8988T (cell line): ENCODE measurements around the gene SNTG2.
"Not testable (repeated sequence)": the region's sequence is repeated elsewhere in the genome, so short reads cannot be mapped to it uniquely, and the experiment has no call there.

Source experiments
- DNase-seq: peaks from one replicate; pipeline ENCODE4 v3.0.0; 2011

Gene SNTG2

DNA sequence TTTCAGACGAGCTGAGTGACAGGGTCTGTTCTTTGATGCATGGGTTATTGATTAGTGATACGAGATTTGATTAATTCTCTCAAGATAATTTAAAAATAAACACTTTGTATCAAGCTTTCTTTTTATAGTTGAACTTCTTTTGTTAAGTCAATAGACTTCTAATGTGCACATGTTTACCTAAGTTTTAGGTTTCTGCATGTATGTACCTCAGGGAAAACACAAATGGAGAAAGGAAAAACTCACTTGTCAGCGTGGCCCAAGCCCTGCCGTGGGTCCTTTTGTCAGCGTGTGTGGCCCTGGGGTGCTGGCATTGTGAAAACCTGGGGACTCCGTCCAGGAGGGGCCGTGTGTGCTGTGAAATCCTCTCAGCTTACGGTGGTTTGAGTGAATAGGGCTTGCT, 153.7 kb downstream of the SNTG2 start:
- DNase-seq, result no peak

DNA sequence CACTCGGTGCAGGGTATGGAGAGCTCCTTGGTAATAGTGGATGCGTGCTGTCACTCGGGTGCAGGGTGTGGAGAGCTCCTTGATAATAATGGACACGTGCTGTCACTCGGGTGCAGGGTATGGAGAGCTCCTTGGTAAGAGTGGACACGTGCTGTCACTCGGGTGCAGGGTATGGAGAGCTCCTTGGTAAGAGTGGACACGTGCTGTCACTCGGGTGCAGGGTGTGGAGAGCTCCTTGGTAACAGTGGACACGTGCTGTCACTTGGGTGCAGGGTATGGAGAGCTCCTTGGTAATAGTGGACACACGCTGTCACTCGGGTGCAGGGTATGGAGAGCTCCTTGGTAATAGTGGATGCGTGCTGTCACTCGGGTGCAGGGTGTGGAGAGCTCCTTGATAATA, 155.7 kb downstream of the SNTG2 start:
- not testable (repeated sequence) for DNase-seq

DNA sequence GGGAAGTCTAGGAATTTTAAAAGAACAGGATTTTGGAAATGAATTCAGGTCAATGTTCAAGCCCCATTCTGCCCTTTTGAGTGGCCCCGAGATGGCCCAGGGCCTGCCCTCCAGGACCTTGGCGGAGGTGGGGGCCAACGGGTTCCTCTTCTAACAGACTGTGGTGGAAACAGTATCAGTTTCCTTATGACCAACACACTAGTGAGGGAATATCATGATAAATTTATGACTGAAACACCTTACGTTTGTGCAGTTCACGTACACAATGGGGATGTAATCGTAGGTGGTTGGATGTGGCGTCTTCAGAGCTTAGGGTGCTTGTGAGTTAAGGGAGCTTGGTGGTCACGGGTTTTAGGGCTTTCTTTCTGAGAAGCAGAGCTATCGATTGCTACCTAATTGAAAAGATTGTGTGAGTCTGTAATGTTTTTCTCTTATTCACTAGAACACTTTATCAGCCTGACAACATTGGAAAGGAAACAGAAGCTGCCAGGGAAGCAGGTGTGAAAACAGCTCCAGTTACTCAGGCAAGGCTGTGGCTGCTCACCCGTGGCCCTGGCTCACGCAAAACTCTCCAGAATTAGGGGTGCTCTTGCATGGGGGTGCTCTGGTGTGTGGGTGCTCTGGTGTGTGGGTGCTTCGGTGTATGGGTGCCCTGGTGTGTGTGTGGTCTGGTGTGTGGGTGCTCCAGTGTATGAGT, 165.3 kb downstream of the SNTG2 start:
- DNase-seq, result no peak

DNA sequence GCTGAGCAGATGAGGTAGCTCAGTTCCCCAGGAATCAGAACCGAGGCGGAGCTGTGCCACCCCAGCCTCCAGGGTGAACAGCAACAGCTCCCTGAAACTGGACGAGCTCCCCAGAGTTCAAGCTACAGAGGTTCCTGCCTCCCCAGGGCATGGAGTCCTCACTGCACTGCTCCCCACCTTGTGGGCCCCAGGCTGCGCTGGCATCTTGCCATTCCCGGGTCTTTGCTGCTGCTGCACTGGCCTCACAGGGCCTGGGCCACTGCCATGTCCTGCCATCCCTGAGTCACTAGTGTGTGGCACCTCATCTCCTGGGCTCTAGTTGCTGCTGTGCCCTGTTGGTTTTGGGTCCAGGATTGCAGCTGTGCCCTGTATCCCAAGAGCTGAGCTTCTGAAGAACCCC, 166.9 kb downstream of the SNTG2 start:
- no peak for DNase-seq

DNA sequence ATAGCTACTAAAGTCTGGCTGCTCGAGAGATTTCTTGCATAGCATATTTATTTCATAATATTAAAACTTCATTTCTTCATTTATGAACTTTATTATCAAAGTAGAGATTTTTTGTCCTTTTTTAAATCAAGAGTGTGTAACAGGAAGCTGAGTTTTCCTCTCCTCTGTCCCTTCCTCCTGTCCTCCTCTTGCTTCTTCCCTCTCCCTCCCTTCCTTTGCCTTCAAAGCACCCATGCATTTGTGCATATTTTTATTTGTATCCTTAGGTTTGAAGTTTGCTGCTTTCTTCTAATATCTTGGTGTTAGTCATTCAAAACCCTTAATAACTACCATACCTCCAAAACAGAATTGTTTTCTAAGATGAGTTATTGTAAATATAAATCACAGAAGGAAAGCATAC, 174.6 kb downstream of the SNTG2 start:
- no peak for DNase-seq

DNA sequence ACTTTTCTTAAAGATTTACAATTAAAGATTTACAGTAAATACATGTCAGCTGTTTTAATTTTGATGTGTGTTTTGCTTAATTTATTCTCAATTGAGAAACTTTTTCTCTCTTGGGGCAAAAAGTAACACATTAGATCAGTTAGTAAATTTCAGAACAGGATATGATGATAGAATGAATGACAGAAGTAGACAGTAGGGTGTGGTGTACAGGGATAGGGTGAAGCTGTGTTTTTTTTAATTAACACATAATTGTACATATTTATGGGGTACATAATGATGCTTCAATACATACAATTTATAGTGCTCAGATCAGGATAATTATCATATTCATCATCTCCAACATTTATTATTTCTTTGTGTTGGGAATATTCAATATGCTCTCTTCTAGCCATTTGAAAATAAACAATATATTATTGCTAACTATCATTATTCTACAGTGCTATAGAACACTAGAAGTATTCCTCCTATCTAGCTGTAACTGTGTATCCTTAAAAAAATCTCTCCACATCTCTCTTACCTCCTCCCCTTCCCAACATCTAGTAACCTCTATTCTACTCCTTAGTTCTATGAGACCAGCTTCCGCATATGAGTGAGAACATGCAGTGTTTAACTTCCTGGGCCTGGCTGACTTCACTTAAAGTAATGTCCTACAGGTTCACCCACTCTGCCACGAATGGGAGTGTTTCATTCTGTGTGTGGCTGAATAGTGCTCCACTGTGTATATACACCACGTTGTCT, 175.2 kb downstream of the SNTG2 start:
- no peak for DNase-seq

DNA sequence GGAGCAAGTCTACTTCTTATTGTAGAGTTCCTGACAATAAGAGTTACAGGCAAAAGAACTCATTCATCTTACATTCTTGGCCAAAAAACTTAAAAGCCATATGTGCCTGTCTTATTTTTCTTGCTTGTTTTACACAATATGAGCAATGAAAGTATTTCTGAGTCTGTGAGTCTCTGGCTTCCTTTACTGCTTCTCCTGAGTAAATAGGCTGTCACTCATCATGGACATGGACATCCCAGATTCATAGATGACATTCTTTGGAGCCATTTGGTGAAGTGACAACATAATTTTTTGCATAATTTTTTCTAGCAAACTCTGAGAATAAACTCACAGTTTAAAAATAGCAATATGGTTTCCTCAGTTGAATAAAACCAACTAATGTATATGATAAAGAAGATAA, 179.3 kb downstream of the SNTG2 start:
- DNase-seq, result no peak

DNA sequence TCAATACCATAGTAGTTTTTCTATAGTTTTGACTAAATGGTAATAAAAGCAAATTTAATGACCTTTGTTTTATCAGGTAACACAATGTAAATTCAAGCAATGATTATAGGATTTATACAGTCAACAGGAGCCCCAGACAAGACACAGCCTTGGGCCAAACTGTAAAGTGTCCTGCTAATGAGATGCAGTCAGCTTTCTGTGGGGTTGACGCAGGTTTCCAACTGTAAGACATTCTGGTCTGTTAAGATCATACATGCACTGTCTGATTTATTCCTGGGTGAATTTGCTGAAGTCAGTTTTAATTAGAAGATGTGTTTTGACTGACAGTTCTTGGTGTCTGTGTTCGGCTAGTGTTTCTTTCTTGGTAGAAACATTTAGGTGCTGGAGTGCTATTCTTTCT, 180.3 kb downstream of the SNTG2 start:
- no peak for DNase-seq

DNA sequence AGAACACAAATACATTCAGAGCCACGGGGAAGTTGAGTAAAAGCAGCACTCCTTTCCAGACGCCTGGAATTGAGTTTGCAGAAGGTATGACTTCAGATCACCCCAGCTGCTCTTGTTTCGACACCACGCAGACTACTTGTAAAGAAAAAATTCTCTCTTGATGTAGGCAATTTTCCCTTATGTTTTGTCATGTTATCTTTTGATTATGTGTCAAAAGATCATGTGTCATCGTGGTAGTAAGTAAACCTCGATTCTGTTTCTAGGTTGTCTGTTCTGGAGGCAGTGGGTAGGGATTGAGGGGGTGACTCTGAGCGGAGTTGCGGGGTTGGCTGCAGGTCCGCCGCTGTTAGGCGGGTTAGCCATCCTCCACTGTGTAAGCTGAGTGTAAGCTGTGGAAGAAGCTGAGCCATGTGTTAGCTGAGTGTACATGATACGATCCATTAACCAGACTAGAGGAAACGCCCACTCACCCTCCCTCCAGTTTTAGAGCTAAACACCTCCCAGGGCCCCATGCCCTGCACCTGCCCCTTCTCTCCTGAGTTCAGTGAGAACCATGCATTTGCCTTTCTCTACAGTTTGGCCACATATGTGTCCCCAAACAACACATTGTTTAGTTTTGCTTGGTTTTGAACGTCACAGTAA, 181.8 kb downstream of the SNTG2 start:
- no peak for DNase-seq

DNA sequence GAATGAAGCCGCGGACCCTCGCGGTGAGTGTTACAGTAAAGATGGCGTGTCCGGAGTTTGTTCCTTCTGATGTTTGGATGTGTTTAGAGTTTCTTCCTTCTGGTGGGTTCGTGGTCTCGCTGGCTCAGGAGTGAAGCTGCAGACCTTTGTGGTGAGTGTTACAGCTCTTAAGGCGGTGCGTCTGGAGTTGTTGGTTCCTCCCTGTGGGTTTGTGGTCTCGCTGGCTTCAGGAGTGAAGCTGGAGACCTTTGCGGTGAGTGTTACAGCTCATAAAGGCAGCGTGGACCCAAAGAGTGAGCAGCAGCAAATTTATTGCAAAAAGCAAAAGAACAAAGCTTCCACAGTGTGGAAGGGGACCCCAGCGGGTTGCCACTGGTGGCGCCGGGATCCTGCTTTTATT, 183.2 kb downstream of the SNTG2 start:
- DNase-seq, result not testable (repeated sequence)

DNA sequence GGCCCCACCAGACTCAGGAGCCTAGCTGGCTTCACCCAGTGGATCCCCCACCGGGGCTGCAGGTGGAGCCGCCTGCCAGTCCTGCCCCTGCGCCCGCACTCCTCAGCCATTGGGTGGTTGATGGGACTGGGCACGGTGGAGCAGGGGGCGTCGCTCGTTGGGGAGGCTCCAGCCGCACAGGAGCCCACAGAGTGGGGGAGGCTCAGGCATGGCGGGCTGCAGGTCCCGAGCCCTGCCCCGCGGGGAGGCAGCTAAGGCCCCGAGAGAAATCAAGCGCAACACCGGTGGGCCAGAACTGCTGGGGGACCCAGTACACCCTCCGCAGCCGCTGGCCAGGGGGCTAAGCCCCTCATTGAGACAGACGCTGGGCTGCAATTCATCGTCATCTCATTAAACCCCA, 184.0 kb downstream of the SNTG2 start:
- DNase-seq, result no peak

DNA sequence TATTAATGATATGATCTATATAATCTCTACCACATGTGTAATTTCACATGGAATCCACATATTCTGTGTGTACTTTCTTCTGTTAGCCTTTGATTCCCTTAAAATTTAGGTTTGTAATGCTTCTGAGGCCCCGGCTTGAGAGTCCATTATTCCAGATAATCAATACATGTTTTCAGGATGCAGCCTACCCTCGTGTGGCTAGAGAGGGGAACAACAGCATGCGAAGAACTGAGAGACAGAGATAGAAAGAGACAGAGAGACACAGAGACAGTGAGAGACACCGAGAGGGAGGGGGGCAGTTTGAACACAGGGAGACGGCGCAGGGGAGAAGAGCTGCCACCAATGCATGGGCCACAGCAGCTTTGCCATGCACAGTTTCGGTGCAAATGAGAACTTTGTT, 185.4 kb downstream of the SNTG2 start:
- no peak for DNase-seq

DNA sequence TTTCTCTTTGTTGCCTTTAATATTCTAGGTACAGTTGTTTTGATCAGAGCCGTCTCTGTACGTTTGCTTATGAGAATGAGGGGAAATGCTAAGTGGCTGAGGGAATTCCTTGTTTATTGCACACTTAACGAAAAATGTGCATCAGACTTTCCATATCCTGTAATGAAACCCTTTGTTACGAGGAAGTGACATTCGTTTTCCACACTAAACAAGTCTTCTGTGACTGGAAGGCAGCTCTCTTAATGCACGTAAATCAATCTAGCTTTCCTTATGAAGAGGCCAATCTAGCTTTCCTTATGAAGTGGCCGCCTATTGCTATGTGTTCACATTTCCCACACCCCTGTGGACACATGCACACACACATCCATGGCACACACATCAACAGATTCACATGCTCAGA, 186.2 kb downstream of the SNTG2 start:
- DNase-seq, result no peak

DNA sequence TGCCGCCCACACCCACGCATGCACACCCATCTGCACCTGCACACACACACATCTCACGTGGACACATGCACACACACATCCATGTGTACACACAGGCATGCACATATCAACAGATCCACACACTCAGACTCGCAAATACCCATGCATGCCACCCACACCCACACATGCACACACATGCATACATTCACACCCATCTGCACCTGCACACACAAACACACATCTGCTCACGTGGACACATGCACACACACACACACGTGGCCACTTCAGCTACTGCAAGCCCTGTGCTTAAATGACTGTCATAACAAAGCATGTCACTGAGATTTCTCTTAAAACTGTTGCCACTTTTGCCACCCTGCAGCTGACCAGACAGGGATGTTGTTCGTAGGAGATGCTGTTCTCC, 186.6 kb downstream of the SNTG2 start:
- no peak for DNase-seq

DNA sequence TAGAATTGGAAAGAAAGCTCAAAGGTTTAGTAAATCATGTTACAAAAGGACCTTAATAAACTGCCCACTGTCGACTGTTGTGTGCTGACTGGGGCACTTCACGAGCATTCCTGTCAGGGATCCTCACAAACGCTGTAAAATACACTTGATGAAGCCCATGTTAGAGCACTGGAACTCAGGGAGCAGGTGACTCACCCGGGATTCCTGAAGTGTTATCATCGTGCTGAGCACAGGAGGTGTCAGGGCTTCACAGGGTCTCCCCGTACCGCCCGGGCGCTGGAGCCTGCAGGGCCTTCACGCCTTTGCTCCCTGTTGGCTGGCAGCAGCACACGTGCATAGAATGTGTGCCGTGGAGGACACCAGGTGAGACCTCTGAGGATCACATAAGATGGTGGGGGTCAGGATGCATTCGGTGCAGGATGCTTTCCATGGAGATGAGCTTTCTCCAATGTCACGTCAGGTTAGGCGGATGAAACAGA, 187.3 kb downstream of the SNTG2 start:
- no peak for DNase-seq

DNA sequence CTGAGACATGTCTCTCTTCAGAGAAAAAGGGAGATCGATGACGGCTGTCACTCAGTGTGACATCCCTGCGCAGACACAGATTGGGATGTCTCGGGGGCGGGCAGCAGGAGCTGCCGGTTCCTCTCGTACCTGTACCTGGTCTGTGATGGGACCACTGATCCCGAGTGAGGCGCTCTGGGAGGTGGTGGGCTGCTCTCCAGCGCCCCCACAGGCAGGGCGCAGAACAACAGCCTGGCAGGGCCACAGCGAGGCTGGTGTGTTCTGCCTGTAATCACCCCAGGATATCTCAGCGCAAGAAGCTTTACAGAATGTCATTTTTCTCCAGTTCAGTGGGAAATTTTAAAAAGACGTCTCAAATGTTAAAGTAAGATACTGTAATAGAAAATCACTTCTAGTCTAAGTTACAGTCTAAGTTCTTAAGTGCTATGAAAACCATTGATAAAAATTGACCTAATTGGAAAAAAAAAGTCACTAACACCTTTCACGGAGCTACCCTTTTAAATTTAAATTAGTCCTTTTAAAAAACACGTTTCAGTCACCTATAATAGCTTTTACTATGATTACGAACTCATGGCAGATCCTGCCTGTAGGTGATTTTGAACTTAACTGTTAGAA, 189.8 kb downstream of the SNTG2 start:
- peak; percentile 37 for DNase-seq

DNA sequence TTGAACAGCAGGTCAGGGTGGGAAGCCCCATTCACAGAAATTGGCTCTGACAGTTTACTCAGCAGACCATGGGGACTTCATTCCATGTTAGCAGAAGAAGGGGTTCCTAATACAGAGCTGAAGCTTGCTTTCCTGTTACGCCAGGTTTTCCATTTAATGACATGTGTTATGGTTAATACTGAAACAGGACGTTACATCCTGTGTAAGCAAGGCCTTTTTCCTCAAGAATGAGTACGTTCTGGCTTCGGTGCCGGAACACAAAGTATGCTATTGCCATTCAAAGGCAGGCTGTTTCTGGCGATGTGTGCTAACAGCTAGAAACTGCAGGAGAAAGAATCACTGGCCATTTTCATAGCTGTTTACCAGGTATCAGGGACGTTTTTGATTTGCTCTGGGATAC, 190.4 kb downstream of the SNTG2 start:
- DNase-seq, result no peak

DNA sequence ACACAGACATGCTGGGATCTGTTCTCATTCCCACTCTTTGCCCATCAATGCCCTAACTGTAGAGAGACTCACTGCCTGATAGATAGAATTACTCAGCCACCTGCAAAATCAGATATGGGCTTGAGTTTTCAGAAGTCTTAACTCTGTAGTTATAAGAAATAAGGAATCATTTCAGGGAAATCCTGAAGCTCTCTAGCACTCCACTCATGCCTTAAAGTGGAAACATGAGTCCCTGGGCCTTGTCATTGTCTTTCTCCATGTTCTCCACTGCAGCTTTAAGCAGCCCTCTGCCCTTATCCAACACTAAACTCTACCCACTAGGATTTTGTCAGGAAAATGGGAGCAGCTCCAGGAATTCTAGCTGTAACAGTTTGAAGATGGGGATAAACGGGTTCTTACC, 192.5 kb downstream of the SNTG2 start:
- DNase-seq, result no peak

DNA sequence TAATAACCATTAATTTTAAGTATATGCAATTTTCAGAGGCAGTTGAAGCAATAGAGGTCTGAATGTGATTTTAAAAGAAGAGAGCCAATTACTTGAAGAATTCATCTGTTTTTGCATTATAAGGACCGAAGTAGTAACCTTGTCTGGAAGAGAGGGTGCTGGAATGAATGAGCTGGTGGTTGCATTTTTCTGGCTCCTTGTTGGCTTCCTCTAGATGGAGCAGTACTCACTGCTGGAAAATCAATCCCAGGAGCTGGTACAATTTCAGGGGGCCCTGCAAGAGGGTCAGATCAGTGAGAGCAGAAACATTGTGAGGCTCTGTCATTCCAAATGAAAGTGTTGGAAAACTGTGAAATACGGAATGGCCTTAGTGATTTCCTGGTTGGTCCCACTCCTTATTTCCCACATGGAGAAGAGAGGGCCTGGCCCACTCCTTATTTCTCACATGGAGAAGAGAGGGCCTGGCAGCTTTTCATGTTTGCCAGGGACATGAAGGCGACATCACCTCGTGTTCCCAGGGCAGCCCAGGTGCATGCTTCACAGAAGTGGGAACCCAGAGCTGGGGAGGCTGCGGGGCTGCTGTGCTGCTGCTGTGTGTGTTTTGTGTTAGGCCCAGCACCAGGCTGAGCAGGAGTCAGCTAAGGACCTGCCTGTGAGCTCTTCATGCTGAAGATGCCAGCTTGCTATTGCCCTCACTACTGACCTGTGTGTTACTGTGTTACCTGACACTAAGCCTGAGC, 197.4 kb downstream of the SNTG2 start:
- no peak for DNase-seq

DNA sequence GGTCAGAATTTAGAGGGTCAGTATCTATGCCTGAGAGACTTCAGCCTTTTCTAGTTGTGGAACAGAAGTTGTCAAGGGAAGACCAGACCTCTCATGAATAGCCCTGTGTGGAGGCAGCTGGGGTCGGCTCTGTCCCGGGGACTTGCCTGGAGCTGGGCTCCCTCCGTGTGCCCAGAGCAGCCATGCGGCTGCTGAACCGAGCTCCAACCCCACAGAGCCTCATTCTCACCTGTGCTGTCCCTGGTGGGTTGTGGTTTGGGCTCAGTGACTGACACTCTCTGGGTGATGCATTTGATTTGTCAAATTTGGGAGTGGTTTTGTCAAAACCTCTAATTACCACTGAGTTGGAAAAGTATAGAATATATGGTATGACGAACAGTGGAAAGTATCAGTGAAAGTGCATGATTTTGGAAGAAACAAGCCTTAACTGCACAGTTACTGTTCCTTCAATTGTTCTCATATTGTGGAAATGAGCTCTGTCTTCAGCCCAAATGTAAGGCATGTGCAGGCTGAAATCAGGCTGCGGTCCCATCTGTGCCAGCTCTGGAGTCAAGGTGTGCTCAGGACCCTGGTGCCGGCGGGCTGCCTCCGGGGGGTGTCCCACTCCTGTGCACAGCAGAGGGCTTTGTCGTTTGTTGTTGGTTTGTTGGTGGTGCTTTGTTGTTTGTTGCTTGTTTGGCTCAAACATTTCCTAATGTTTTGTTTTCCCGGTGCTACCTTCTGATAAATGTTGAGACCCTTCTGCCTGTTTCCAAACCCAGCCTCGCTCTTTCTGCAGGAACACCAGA, 200.3 kb downstream of the SNTG2 start:
- no peak for DNase-seq

DNA sequence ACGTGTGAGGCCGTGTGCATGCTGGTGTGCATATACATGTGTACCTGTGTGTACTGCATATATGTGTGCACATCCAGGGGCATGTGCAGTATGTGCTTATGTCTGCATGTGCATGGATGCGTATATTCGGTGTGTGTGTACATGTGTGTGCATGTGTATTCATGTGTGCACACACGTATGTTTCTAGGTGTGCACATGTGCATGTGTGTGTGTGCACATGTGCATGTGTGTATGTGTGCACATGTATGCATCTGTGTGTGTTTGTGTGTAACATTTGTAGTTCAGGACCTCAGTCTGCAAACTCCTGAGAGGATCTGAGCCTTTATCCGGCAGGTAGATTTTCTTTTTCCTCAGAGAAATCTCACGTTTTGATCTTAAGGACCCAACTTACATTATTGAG, 201.7 kb downstream of the SNTG2 start:
- no peak for DNase-seq

DNA sequence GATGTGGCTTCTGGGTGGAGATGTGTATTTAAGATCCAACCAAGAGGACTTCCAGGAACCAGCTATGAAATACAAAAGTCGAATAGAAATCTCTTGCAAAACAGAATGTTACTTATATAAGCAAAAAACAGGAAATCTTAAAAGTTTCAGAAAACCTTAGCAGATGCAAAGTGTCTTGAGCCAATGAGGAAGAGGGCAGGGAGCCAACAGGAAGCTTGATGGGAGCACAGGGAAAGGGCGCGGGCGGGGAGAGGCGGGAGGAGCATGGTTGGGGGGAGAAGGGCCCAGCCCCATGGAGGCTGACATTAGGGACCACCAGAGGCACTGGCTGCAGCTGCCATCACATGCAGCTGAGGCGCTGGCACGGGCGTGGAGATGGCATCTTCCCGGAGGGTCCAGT, 203.3 kb downstream of the SNTG2 start:
- no peak for DNase-seq
